H9 (cell line): Measurements from ENCODE around the gene PLEKHN1. TPM values are rescaled to one million over a fixed set of nuclear protein-coding genes. Genes with fewer than 3 reads are reported as not detected.

ENCODE experiments used
- DNase-seq: peaks from one replicate; pipeline ENCODE4 v3.0.0-alpha.2; 2017
- H2AFZ ChIP-seq: one replicate; pipeline ENCODE4 v1.6.1; 2013; ENCODE audit warnings: mild to moderate bottlenecking, low read length, control low read depth, moderate library complexity
- H2AK5ac ChIP-seq: 2 replicates; pipeline ENCODE4 v1.6.1; 2013; ENCODE audit warnings: low read length, control low read depth, mixed read lengths; ENCODE audit not compliant: insufficient read length
- H2BK120ac ChIP-seq: one replicate; pipeline ENCODE4 v1.6.1; 2013; ENCODE audit warnings: low read depth, mild to moderate bottlenecking, low read length, control low read depth, inconsistent platforms; ENCODE audit not compliant: poor library complexity, severe bottlenecking
- H2BK12ac ChIP-seq: 2 replicates; pipeline ENCODE4 v1.6.1; 2013; ENCODE audit warnings: low read length, control low read depth, mixed read lengths, low read depth; ENCODE audit not compliant: insufficient read length
- H2BK15ac ChIP-seq: 2 replicates; pipeline ENCODE4 v1.6.1; 2013; ENCODE audit warnings: low read depth, low read length, control low read depth
- H2BK20ac ChIP-seq: one replicate; pipeline ENCODE4 v1.6.1; 2013; ENCODE audit warnings: low read depth, mild to moderate bottlenecking, low read length, control low read depth, inconsistent platforms; ENCODE audit not compliant: poor library complexity, severe bottlenecking
- H2BK5ac ChIP-seq: 2 replicates; pipeline ENCODE4 v1.6.1; 2013; ENCODE audit warnings: low read length, control low read depth, mixed read lengths; ENCODE audit not compliant: insufficient read length
- H3K14ac ChIP-seq: 2 replicates; pipeline ENCODE4 v1.6.1; 2013; ENCODE audit warnings: low read length, control low read depth; ENCODE audit not compliant: insufficient read depth
- H3K18ac ChIP-seq: 2 replicates; pipeline ENCODE4 v1.6.1; 2013; ENCODE audit warnings: low read depth, mild to moderate bottlenecking, mixed read lengths, low read length, control low read depth; ENCODE audit not compliant: insufficient read length
- H3K23ac ChIP-seq: 2 replicates; pipeline ENCODE4 v1.6.1; 2013; ENCODE audit warnings: low read length, control low read depth, mixed read lengths, low read depth; ENCODE audit not compliant: insufficient read length
- H3K23me2 ChIP-seq: 2 replicates; pipeline ENCODE4 v1.6.1; 2013; ENCODE audit warnings: low read depth, mild to moderate bottlenecking, mixed read lengths, low read length, control low read depth; ENCODE audit not compliant: insufficient read length, poor library complexity, severe bottlenecking
- H3K27ac ChIP-seq: 2 replicates; pipeline ENCODE4 v1.5.1; 2013; ENCODE audit warnings: low read length, control low read depth, mixed read lengths, low read depth; ENCODE audit not compliant: insufficient read length
- H3K27me3 ChIP-seq: 2 replicates; pipeline ENCODE4 v1.6.1; 2013; ENCODE audit warnings: low read length, control low read depth, inconsistent platforms; ENCODE audit not compliant: insufficient read depth
- H3K4ac ChIP-seq: 2 replicates; pipeline ENCODE4 v1.6.1; 2013; ENCODE audit warnings: low read depth, mild to moderate bottlenecking, control low read depth, inconsistent platforms, low read length, moderate library complexity
- H3K4me1 ChIP-seq: 2 replicates; pipeline ENCODE4 v1.6.1; 2013; ENCODE audit warnings: low read length, control low read depth, inconsistent platforms; ENCODE audit not compliant: insufficient read depth
- H3K4me2 ChIP-seq: 2 replicates; pipeline ENCODE4 v1.6.1; 2013; ENCODE audit warnings: low read length, control low read depth, mixed read lengths; ENCODE audit not compliant: insufficient read length, insufficient read depth
- H3K56ac ChIP-seq: 2 replicates; pipeline ENCODE4 v1.6.1; 2013; ENCODE audit warnings: low read depth, mild to moderate bottlenecking, mixed read lengths, low read length, control low read depth; ENCODE audit not compliant: insufficient read length
- H3K79me1 ChIP-seq: 2 replicates; pipeline ENCODE4 v1.6.1; 2013; ENCODE audit warnings: low read depth, mild to moderate bottlenecking, moderate library complexity, low read length, control low read depth, inconsistent platforms; ENCODE audit not compliant: insufficient read depth, poor library complexity, severe bottlenecking
- H3K79me2 ChIP-seq: 2 replicates; pipeline ENCODE4 v1.6.1; 2013; ENCODE audit warnings: low read length, control low read depth, inconsistent platforms; ENCODE audit not compliant: insufficient read depth
- H3K9ac ChIP-seq: 2 replicates; pipeline ENCODE4 v1.6.1; 2013; ENCODE audit warnings: low read length, control low read depth, mixed read lengths; ENCODE audit not compliant: insufficient read length; ENCODE audit errors: extremely low read depth
- H3K9me3 ChIP-seq: one replicate; pipeline ENCODE4 v1.6.1; 2013; ENCODE audit warnings: low read depth, low read length, inconsistent platforms; ENCODE audit not compliant: control insufficient read depth
- H3T11ph ChIP-seq: one replicate; pipeline ENCODE4 v1.6.1; 2013; ENCODE audit warnings: mild to moderate bottlenecking, low read length, control low read depth, inconsistent platforms
- H4K20me1 ChIP-seq: one replicate; pipeline ENCODE4 v1.6.1; 2013; ENCODE audit not compliant: control insufficient read depth, insufficient read length, insufficient read depth
- H4K5ac ChIP-seq: 2 replicates; pipeline ENCODE4 v1.6.1; 2013; ENCODE audit warnings: low read depth, mild to moderate bottlenecking, mixed read lengths, low read length, control low read depth; ENCODE audit not compliant: insufficient read length
- H4K8ac ChIP-seq: replicated peaks from 2 replicates; pipeline ENCODE4 v1.6.1; 2013; ENCODE audit warnings: low read length, control low read depth, mixed read lengths, low read depth; ENCODE audit not compliant: insufficient read length
- H4K91ac ChIP-seq: 2 replicates; pipeline ENCODE4 v1.6.1; 2013; ENCODE audit warnings: low read depth, mild to moderate bottlenecking, moderate library complexity, mixed read lengths, low read length, control low read depth; ENCODE audit not compliant: insufficient read length
- H3K27ac Mint-ChIP-seq, 3 experiments: 2 replicates in 2 of 3; 3 replicates in 1 of 3; pipeline ENCODE4 v1.8.0; 2020 to 2021; ENCODE audit warnings: mixed read lengths in 3 of 3, mild to moderate bottlenecking in 1 of 3, moderate library complexity in 1 of 3
- H3K27me3 Mint-ChIP-seq: 2 replicates; pipeline ENCODE4 v1.8.0; 2021; ENCODE audit warnings: low read depth, mild to moderate bottlenecking, moderate library complexity, mixed read lengths
- H3K36me3 Mint-ChIP-seq, 3 experiments: 2 replicates in 2 of 3; 3 replicates in 1 of 3; pipeline ENCODE4 v1.8.0; 2020 to 2021; ENCODE audit warnings: low read depth in 3 of 3, mixed read lengths in 3 of 3; ENCODE audit not compliant: insufficient read depth in 1 of 3
- H3K4me1 Mint-ChIP-seq, 2 experiments: 2 replicates each; pipeline ENCODE4 v1.8.0; 2020; ENCODE audit warnings: mixed read lengths in 2 of 2
- H3K4me3 Mint-ChIP-seq, 2 experiments: 2 replicates in 1 of 2; 3 replicates in 1 of 2; pipeline ENCODE4 v1.8.0; 2020 to 2021; ENCODE audit warnings: mild to moderate bottlenecking in 2 of 2, mixed read lengths in 2 of 2, moderate library complexity in 1 of 2
- H3K9me3 Mint-ChIP-seq, 2 experiments: 2 replicates in 1 of 2; 3 replicates in 1 of 2; pipeline ENCODE4 v1.8.0; 2020; ENCODE audit warnings: mild to moderate bottlenecking in 2 of 2, mixed read lengths in 2 of 2, moderate library complexity in 1 of 2
- WGBS: extraction: QIAGEN DNeasy Blood & Tissue Kit; methylation state at CpG from one replicate; pipeline ENCODE4 v1.1.7; 2013; ENCODE audit warnings: missing lambda C conversion rate, low lambda C conversion rate, mixed read lengths; ENCODE audit not compliant: insufficient read length; ENCODE audit errors: extremely low coverage; 5-methylcytosine and 5-hydroxymethylcytosine counted together
- total RNA-seq: library from RNA; stranded (reverse); gene quantifications from 2 replicates; pipeline ENCODE4 v1.2.1, GENCODE V29; 2021
- TF ChIP-seq, protein P1 (sequence below): fragments of 200-600 bp; sonication (generic); conservative IDR thresholded peaks from 3 replicates; pipeline ENCODE4 v1.8.0; 2021; ENCODE audit warnings: antibody characterized with exemption, mild to moderate bottlenecking

The PLEKHN1 gene
- total RNA-seq, 1 experiment from 2014 or later: 3.0 TPM

DNA sequence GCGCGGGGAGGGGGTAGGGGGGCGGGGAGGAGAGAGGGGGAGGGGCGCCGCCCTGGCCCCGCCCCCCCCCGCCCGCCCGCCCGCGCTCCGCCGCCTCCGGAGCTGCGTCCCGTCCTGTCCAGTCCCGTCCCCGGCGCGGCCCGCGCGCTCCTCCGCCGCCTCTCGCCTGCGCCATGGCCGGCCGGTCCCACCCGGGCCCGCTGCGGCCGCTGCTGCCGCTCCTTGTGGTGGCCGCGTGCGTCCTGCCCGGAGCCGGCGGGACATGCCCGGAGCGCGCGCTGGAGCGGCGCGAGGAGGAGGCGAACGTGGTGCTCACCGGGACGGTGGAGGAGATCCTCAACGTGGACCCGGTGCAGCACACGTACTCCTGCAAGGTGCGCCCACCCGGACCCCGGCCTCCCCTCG is 53.7 kb downstream of the PLEKHN1 start, which contains the start of gene AGRN:
Gene AGRN, plus strand, starts transcription at position 121 of the 405 bp plus-strand sequence. Its CDS starts 53 bp downstream, at position 174.
- H2BK5ac ChIP-seq: no peak within 1 kb of the TSS
- H3K79me1 ChIP-seq: peaks cover 4% of the 10 kb centered on the region
- no peak within 1 kb of the TSS for H4K91ac ChIP-seq
- peaks cover 3% of the 10 kb centered on the region for H4K20me1 ChIP-seq
- no peaks in the 10 kb centered on the region for H3K27me3 ChIP-seq
- H3K9ac ChIP-seq: peak within 1 kb of the TSS; percentile 43
- peak within 1 kb of the TSS; percentile 57 for H3K18ac ChIP-seq
- Mint-ChIP-seq H3K27me3 (peaks cover 8% of the 10 kb centered on the region), H3K9me3 (no peaks in the 10 kb centered on the region; a peak in 1 of 5 replicates), H3K4me3 (peak within 1 kb of the TSS; percentile 63 to 77), H3K36me3 (peaks cover 3 to 15% (median 10%) of the 10 kb centered on the region in 3 experiments; a peak in 6 of 7 replicates), H3K27ac (no peak within 1 kb of the TSS), H3K4me1 (peaks cover 18 to 38% of the 10 kb centered on the region in 2 experiments)
- no peak within 1 kb of the TSS for H2BK120ac ChIP-seq
- peaks cover 7% of the 10 kb centered on the region for H3K23me2 ChIP-seq
- H2BK12ac ChIP-seq: no peak within 1 kb of the TSS
- peaks cover 4% of the 10 kb centered on the region; the same call in 1 of the 2 replicates for H3K4me1 ChIP-seq
- H3T11ph ChIP-seq: no peak within 1 kb of the TSS
- peak; percentile 52 for DNase-seq
- H4K5ac ChIP-seq: no peak within 1 kb of the TSS
- peak within 1 kb of the TSS; percentile 63 for H3K4me2 ChIP-seq
- no peak within 1 kb of the TSS for H2BK15ac ChIP-seq
- no peak within 1 kb of the TSS for H3K56ac ChIP-seq
- WGBS: no CpG with 5 or more reads among the region's 58 CpGs
- no peak within 1 kb of the TSS for H4K8ac ChIP-seq
- no peak within 1 kb of the TSS for H2AK5ac ChIP-seq
- H2BK20ac ChIP-seq: no peak within 1 kb of the TSS
- H3K79me2 ChIP-seq: peaks cover 2% of the 10 kb centered on the region; the same call in 1 of the 2 replicates
- no peak within 1 kb of the TSS; the same call in 1 of the 2 replicates for H3K14ac ChIP-seq
- no peak within 1 kb of the TSS for H3K23ac ChIP-seq
- H2AFZ ChIP-seq: no peak within 1 kb of the TSS
- no peak within 1 kb of the TSS for H3K27ac ChIP-seq
- H3K9me3 ChIP-seq: no peaks in the 10 kb centered on the region
- TF ChIP-seq, protein P1, sequence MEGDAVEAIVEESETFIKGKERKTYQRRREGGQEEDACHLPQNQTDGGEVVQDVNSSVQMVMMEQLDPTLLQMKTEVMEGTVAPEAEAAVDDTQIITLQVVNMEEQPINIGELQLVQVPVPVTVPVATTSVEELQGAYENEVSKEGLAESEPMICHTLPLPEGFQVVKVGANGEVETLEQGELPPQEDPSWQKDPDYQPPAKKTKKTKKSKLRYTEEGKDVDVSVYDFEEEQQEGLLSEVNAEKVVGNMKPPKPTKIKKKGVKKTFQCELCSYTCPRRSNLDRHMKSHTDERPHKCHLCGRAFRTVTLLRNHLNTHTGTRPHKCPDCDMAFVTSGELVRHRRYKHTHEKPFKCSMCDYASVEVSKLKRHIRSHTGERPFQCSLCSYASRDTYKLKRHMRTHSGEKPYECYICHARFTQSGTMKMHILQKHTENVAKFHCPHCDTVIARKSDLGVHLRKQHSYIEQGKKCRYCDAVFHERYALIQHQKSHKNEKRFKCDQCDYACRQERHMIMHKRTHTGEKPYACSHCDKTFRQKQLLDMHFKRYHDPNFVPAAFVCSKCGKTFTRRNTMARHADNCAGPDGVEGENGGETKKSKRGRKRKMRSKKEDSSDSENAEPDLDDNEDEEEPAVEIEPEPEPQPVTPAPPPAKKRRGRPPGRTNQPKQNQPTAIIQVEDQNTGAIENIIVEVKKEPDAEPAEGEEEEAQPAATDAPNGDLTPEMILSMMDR: no peak
- H3K4ac ChIP-seq: no peak within 1 kb of the TSS
